ENCODE data around the gene ASPHD2.

Gene ASPHD2

DNA sequence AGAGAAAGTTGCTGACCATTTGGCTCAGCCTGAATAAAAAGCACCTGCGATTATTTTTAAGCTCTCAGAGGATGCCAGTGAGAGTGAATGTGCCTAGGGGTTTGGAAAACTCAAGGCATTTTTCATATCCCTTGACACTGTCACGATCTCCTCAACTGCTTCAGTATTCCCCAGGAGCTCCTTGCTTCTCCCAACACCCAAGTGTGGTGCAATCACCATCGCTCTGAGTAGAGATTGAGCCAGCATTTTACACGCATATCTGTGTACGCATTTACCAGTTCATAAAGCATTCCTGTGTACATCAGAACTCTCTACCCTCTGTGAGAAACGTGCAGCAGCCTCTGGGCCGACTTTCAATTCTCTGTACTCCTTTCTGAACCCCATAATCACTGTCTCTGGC lies 56.0 kb downstream of the ASPHD2 start:
- Histone ChIP-seq H3K79me1 (ENCODE audit: low read depth, low read length) (peaks cover 5% of the 10 kb centered on the region), H3K14ac (ENCODE audit: low read length) (no peak overlapping the region), H3K4me2 (ENCODE audit: insufficient read depth, low read length, poor library complexity, severe bottlenecking) (no peak overlapping the region), H3K23ac (ENCODE audit: low read depth, low read length, poor library complexity) (no peak overlapping the region), H3K4me1 (ENCODE audit: control insufficient read depth in 2 of 2, insufficient read depth in 1 of 2, low read depth in 1 of 2, low read length in 2 of 2) (peaks cover 8 to 11% of the 10 kb centered on the region in 2 donors), H3K9me3 (replicated peaks in 1 of 2; ENCODE audit: control insufficient read depth in 2 of 2, insufficient read depth in 1 of 2, low read depth in 1 of 2, low read length in 2 of 2) (no peaks in the 10 kb centered on the region), H3K9ac (ENCODE audit: low read depth, low read length, poor library complexity) (no peak overlapping the region), H3K4me3 (ENCODE audit: low read length in 2 of 2) (no peak overlapping the region), H3K36me3 (replicated peaks in 1 of 2; ENCODE audit: control insufficient read depth in 2 of 2, insufficient read depth in 2 of 2, low read length in 2 of 2) (peaks cover 15 to 66% of the 10 kb centered on the region in 2 donors), H2BK15ac (ENCODE audit: low read length) (no peak overlapping the region), H3K18ac (ENCODE audit: low read length) (no peak overlapping the region), H4K91ac (ENCODE audit: low read depth, low read length, poor library complexity) (no peak overlapping the region), H2BK5ac (ENCODE audit: low read length) (no peak overlapping the region), H2AK5ac (ENCODE audit: low read depth, low read length) (no peak overlapping the region), H3K27ac (replicated peaks; ENCODE audit: low read length) (no peak overlapping the region), H3K4ac (ENCODE audit: low read length) (no peak overlapping the region), H2BK12ac (ENCODE audit: low read length) (no peak overlapping the region), H3K27me3 (ENCODE audit: control insufficient read depth in 3 of 3, insufficient read depth in 3 of 3, low read depth in 1 of 3, low read length in 3 of 3) (no peaks in the 10 kb centered on the region), H2BK120ac (ENCODE audit: low read depth, low read length) (no peak overlapping the region), H2AFZ (ENCODE audit: low read length) (no peak overlapping the region), H4K8ac (ENCODE audit: low read depth, low read length) (no peak overlapping the region)
- no CpG with 5 or more reads among the region's 7 CpGs for WGBS, 2 donors (ENCODE audit: extremely low coverage in 2 of 2, insufficient read length in 2 of 2, insufficient replicate concordance in 1 of 2)
- no peak for DNase-seq (ENCODE audit: low spot score)

DNA sequence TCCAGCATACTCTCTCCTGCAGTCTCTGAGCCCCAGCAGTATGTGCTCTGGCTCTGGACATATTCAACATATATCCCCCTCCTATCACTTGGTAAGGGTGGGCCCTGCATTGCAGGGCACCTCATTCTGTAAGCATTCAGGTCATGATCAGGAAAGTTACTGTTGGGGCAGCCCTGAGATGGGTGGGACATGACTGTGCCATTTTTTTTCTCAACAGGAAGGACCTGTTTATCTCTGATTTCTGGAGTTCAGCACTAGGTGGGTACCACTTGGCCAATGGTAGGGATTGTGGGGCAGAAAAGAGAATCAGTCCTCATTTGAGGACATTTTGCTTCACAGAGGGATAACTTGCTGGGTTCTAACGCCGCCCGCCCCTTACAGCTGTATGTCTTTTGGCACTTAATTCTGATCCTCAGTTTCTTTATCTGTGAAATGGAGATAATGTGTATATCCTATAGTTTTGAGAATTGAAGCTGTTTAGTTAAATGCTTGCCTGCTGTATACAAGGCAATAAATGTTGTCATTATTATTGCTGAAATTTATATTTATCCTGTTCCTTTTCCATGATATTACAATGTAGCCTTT lies 56.8 kb downstream of the ASPHD2 start:
- Histone ChIP-seq H3K4ac (ENCODE audit: low read length) (no peak overlapping the region), H2BK15ac (ENCODE audit: low read length) (no peak overlapping the region), H3K4me2 (ENCODE audit: insufficient read depth, low read length, poor library complexity, severe bottlenecking) (no peak overlapping the region), H2BK12ac (ENCODE audit: low read length) (no peak overlapping the region), H4K8ac (ENCODE audit: low read depth, low read length) (no peak overlapping the region), H3K9ac (ENCODE audit: low read depth, low read length, poor library complexity) (no peak overlapping the region), H3K79me1 (ENCODE audit: low read depth, low read length) (peaks cover 2% of the 10 kb centered on the region), H3K23ac (ENCODE audit: low read depth, low read length, poor library complexity) (no peak overlapping the region), H3K18ac (ENCODE audit: low read length) (no peak overlapping the region), H3K4me1 (ENCODE audit: control insufficient read depth in 2 of 2, insufficient read depth in 1 of 2, low read depth in 1 of 2, low read length in 2 of 2) (peaks cover 6 to 11% of the 10 kb centered on the region in 2 donors), H3K27me3 (ENCODE audit: control insufficient read depth in 3 of 3, insufficient read depth in 3 of 3, low read depth in 1 of 3, low read length in 3 of 3) (no peaks in the 10 kb centered on the region), H3K27ac (replicated peaks; ENCODE audit: low read length) (no peak overlapping the region), H3K14ac (ENCODE audit: low read length) (no peak overlapping the region), H2BK5ac (ENCODE audit: low read length) (no peak overlapping the region), H2AK5ac (ENCODE audit: low read depth, low read length) (no peak overlapping the region), H2BK120ac (ENCODE audit: low read depth, low read length) (no peak overlapping the region), H4K91ac (ENCODE audit: low read depth, low read length, poor library complexity) (no peak overlapping the region), H3K36me3 (replicated peaks in 1 of 2; ENCODE audit: control insufficient read depth in 2 of 2, insufficient read depth in 2 of 2, low read length in 2 of 2) (peaks cover 18 to 65% of the 10 kb centered on the region in 2 donors), H2AFZ (ENCODE audit: low read length) (no peak overlapping the region), H3K4me3 (ENCODE audit: low read length in 2 of 2) (no peak overlapping the region), H3K9me3 (replicated peaks in 1 of 2; ENCODE audit: control insufficient read depth in 2 of 2, insufficient read depth in 1 of 2, low read depth in 1 of 2, low read length in 2 of 2) (no peaks in the 10 kb centered on the region)
- DNase-seq (ENCODE audit: low spot score), result no peak
- WGBS, 2 donors (ENCODE audit: extremely low coverage in 2 of 2, insufficient read length in 2 of 2, insufficient replicate concordance in 1 of 2), result no CpG with 5 or more reads among the region's 3 CpGs

DNA sequence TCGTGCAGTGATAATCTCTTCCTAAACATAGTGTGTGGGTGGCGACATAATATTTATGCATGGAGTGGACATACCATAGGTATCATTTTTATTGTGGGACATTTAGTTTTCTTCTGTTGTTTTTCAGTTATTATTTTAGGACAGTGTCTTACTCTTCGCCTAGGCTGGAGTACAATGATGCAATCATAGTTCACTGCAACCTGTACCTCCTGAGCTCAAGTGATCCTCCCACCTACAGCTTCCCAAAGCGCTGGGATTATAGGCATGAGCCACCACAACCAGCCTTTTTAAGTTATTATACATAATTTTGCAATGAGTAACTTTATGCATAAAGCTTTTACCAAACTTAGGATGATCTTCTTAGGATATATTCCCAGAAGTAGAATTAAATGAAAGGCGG lies 57.3 kb downstream of the ASPHD2 start:
- WGBS, 2 donors (ENCODE audit: extremely low coverage in 2 of 2, insufficient read length in 2 of 2, insufficient replicate concordance in 1 of 2), result no CpG with 5 or more reads among the region's 5 CpGs
- no peak for DNase-seq (ENCODE audit: low spot score)
- H3K23ac ChIP-seq (ENCODE audit: low read depth, low read length, poor library complexity), result no peak overlapping the region

DNA sequence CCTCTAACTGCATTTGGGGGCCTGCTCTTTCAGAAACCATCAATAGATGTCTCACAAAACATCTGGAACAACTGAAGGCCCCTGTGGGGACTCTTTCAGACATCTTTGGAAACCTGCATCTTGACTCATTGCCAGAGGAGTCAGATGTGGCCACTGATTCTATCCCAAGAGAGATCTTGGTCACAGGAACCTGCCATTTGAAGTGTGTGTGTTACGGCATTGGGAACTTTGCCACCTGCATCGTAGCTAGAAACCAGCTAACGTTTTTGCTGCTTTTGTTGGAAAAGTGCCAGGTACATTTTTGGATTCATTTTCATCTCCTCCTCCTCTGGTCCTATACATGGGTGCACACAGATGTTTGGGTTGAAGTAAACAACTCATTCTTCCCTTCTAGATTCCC lies 58.9 kb downstream of the ASPHD2 start:
- H3K36me3 ChIP-seq (replicated peaks in 1 of 2; ENCODE audit: control insufficient read depth in 2 of 2, insufficient read depth in 2 of 2, low read length in 2 of 2), result peaks cover 27 to 75% of the 10 kb centered on the region in 2 donors

More for the DNA sequence above, 57.3 kb downstream of the ASPHD2 start:
- no peak overlapping the region for H3K18ac ChIP-seq (ENCODE audit: low read length)
- no peak overlapping the region for H3K4me3 ChIP-seq (ENCODE audit: low read length in 2 of 2)
- no peak overlapping the region for H2BK120ac ChIP-seq (ENCODE audit: low read depth, low read length)
- H2BK12ac ChIP-seq (ENCODE audit: low read length), result no peak overlapping the region
- H2BK5ac ChIP-seq (ENCODE audit: low read length), result no peak overlapping the region
- H2BK15ac ChIP-seq (ENCODE audit: low read length), result no peak overlapping the region
- no peak overlapping the region for H4K91ac ChIP-seq (ENCODE audit: low read depth, low read length, poor library complexity)
- H3K14ac ChIP-seq (ENCODE audit: low read length), result no peak overlapping the region
- no peak overlapping the region for H2AK5ac ChIP-seq (ENCODE audit: low read depth, low read length)
- H3K4ac ChIP-seq (ENCODE audit: low read length), result no peak overlapping the region
- H3K9me3 ChIP-seq (replicated peaks in 1 of 2; ENCODE audit: control insufficient read depth in 2 of 2, insufficient read depth in 1 of 2, low read depth in 1 of 2, low read length in 2 of 2), result no peaks in the 10 kb centered on the region
- no peak overlapping the region for H4K8ac ChIP-seq (ENCODE audit: low read depth, low read length)
- H3K27me3 ChIP-seq (ENCODE audit: control insufficient read depth in 3 of 3, insufficient read depth in 3 of 3, low read depth in 1 of 3, low read length in 3 of 3), result no peaks in the 10 kb centered on the region
- H2AFZ ChIP-seq (ENCODE audit: low read length), result no peak overlapping the region
- no peak overlapping the region for H3K27ac ChIP-seq (replicated peaks; ENCODE audit: low read length)
- peaks cover 2% of the 10 kb centered on the region for H3K79me1 ChIP-seq (ENCODE audit: low read depth, low read length)
- peaks cover 19 to 65% of the 10 kb centered on the region in 2 donors for H3K36me3 ChIP-seq (replicated peaks in 1 of 2; ENCODE audit: control insufficient read depth in 2 of 2, insufficient read depth in 2 of 2, low read length in 2 of 2)
- no peak overlapping the region for H3K9ac ChIP-seq (ENCODE audit: low read depth, low read length, poor library complexity)
- peaks cover 6 to 11% of the 10 kb centered on the region in 2 donors for H3K4me1 ChIP-seq (ENCODE audit: control insufficient read depth in 2 of 2, insufficient read depth in 1 of 2, low read depth in 1 of 2, low read length in 2 of 2)
- no peak overlapping the region for H3K4me2 ChIP-seq (ENCODE audit: insufficient read depth, low read length, poor library complexity, severe bottlenecking)

More for the DNA sequence above, 58.9 kb downstream of the ASPHD2 start:
- H2BK120ac ChIP-seq (ENCODE audit: low read depth, low read length), result no peak overlapping the region
- H2BK5ac ChIP-seq (ENCODE audit: low read length), result no peak overlapping the region
- H3K4me2 ChIP-seq (ENCODE audit: insufficient read depth, low read length, poor library complexity, severe bottlenecking), result no peak overlapping the region
- no peaks in the 10 kb centered on the region for H3K9me3 ChIP-seq (replicated peaks in 1 of 2; ENCODE audit: control insufficient read depth in 2 of 2, insufficient read depth in 1 of 2, low read depth in 1 of 2, low read length in 2 of 2)
- H2BK15ac ChIP-seq (ENCODE audit: low read length), result no peak overlapping the region
- no peak for DNase-seq (ENCODE audit: low spot score)
- H2AFZ ChIP-seq (ENCODE audit: low read length), result no peak overlapping the region
- H3K18ac ChIP-seq (ENCODE audit: low read length), result no peak overlapping the region
- H3K4ac ChIP-seq (ENCODE audit: low read length), result no peak overlapping the region
- H3K23ac ChIP-seq (ENCODE audit: low read depth, low read length, poor library complexity), result no peak overlapping the region
- peaks cover 3 to 4% of the 10 kb centered on the region in 2 donors for H3K4me1 ChIP-seq (ENCODE audit: control insufficient read depth in 2 of 2, insufficient read depth in 1 of 2, low read depth in 1 of 2, low read length in 2 of 2)
- no peak overlapping the region for H3K4me3 ChIP-seq (ENCODE audit: low read length in 2 of 2)
- H4K91ac ChIP-seq (ENCODE audit: low read depth, low read length, poor library complexity), result no peak overlapping the region
- H3K27me3 ChIP-seq (ENCODE audit: control insufficient read depth in 3 of 3, insufficient read depth in 3 of 3, low read depth in 1 of 3, low read length in 3 of 3), result no peaks in the 10 kb centered on the region
- no peak overlapping the region for H3K14ac ChIP-seq (ENCODE audit: low read length)
- no peak overlapping the region for H2BK12ac ChIP-seq (ENCODE audit: low read length)
- no peak overlapping the region for H3K27ac ChIP-seq (replicated peaks; ENCODE audit: low read length)
- no CpG with 5 or more reads among the region's 3 CpGs for WGBS, 2 donors (ENCODE audit: extremely low coverage in 2 of 2, insufficient read length in 2 of 2, insufficient replicate concordance in 1 of 2)
- no peak overlapping the region for H4K8ac ChIP-seq (ENCODE audit: low read depth, low read length)
- H2AK5ac ChIP-seq (ENCODE audit: low read depth, low read length), result no peak overlapping the region
- H3K9ac ChIP-seq (ENCODE audit: low read depth, low read length, poor library complexity), result no peak overlapping the region
- no peaks in the 10 kb centered on the region for H3K79me1 ChIP-seq (ENCODE audit: low read depth, low read length)

Data from neuronal stem cell (in vitro differentiated cells).